M059J (cell line): ENCODE measurements around the gene FHL2. TPM values are rescaled to one million over a fixed set of nuclear protein-coding genes. Genes with fewer than 3 reads are reported as not detected.
A peak's percentile ranks its signal among the peaks of the same experiment; 100 is the strongest.
"Not testable (repeated sequence)": the region's sequence is repeated elsewhere in the genome, so short reads cannot be mapped to it uniquely, and the experiment has no call there.

Experiments
- DNase-seq: peaks from one replicate; pipeline ENCODE4 v3.0.0-alpha.2; 2012; ENCODE audit warnings: low read depth
- total RNA-seq: library from RNA; depleted of rRNA; stranded (reverse); fragments of >200 nt; shearing (Covaris generic); gene quantifications from 2 replicates; pipeline ENCODE4 v1.2.3, GENCODE V29; 2014

FHL2 gene
- total RNA-seq, 1 experiment from 2014 or later: 164 TPM

GRCh38 chr2:105344704-105345345 is 54.0 kb downstream of the FHL2 start:
- DNase-seq: peak; percentile 67

DNA sequence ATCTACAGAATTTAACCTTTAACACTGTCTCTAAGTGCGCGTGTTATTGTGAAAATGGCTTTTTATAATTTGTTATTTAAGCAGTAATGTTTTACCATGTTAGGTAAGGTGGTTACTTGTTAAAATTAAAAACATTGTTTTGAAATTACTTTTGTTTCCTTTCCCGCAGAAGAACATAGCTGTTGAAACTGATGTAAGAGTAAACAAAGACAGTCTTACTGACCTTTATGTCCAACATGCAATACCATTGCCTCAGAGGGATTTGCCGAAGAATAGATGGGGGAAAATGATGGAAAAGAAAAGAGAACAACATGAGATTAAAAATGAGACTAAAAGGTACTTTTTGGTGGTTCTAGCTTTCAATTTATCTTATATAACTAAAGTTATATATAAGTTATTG is 59.4 kb downstream of the FHL2 start:
- DNase-seq: no peak

DNA sequence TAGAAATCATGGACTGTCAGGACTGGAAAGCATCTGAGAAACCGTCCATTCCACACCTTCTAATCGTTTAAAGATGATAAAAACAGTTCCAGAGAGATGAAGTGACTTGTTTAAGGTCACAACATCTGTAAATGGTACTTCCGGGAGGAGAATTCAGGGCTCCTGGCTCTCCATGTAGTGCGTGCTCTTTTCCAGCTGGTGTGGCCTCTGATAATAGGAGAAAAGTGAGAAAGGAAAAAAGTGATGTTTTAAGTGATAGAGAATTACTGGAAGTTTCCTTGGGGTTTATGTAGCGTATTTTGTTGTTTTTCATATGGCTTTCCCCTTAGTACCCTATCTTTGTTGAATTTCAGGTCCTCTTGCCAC is 60.8 kb downstream of the FHL2 start:
- DNase-seq: no peak

GRCh38 chr2:105337122-105338019 is 61.5 kb downstream of the FHL2 start, which contains the start of gene C2orf49:
Gene C2orf49 (plus strand): TSS chr2:105337540. CDS start chr2:105337588, 48 bp downstream.
- peak; percentile 83 for DNase-seq

DNA sequence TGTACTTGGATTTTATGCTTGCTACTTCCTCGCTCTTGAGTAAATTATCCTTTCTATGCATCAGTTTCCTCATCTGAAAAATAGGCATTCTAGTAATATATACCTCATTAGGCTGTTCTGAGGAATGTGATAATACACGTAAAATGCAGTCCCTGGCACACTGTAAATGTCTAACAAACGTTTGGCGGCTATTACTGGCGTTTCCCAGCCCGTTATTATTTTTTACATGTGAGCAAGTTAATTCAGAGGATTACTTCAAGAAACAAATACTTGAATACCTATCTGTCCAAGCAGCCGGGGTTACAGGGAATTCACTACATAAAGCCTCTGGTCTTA is 62.1 kb downstream of the FHL2 start:
- no peak for DNase-seq

GRCh38 chr2:105335469-105335868 is 63.4 kb downstream of the FHL2 start:
- DNase-seq: no peak

- no peak for DNase-seq
Measured at GRCh38 chr2:105334211-105334610, 64.6 kb downstream of the FHL2 start.

GRCh38 chr2:105330681-105331375 is 68.0 kb downstream of the FHL2 start:
- DNase-seq: peak; percentile 37

DNA sequence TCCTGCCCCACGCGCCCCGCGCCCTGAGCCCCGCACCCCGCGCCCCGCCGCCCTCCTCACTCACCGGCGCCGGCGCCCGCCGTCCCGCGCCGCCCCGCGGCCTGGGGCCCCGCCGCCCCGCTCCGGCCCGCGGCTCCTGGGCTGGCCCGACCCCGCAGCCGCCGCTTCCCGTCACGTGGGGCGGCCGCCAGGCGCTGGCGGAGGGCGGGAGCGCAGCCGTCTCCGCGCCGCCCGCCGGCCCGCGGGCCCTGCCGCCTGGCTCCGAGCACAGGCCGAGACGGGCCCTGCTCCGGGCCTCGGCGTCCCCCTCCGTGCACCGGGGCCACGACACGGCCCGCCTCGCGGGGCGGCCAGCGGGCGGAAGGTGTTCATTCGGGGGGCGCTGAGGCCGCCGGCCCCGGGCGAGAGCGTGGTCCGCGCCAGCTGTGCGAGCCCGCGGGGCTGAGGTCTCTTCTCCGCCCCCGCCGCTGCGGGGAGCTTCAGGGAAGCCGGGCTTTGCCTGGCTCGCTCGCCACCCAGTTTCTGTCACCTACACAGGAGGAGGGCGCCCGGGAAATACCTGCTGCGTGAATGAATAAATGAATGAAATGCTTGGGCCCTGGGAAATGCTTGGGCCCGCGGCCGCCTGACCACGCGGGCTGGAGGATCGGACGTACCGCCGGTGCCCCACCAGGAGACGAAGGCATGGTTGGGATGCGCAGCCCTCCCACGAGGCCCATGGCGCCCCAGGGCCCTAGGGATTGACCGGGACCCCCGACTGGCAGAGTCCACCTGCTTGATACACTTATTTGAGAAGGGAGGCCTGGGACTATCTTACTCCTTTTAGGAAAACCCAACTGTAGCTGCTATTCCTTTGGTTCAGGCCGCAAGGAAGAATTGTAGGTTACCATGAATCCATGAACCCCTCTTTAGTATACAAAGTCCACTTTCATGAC is 69.0 kb downstream of the FHL2 start, which contains the start of gene TGFBRAP1:
Gene TGFBRAP1, minus strand, starts transcription at position 175 of the 935 bp plus-strand sequence. CDS start 21,434 bp downstream, outside the sequence.
- DNase-seq: peak; percentile 36

DNA sequence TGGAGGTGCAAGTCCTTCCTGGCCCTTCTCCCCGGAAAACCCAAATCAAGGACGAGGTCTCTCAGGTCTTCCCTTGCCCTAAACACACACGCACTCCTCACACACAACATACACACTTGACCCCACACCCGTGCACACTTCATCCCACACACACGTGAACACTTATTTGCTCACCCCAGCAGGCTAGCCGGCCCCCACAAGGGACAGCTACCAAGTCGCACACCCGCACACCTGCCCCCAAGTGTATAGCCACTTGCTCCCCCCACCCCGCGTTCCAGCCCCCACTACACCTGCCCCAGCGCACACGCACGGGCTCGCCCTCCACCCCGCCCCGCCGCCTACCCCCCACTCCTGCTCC is 69.7 kb downstream of the FHL2 start:
- DNase-seq: no peak

GRCh38 chr2:105328281-105329196 is 70.3 kb downstream of the FHL2 start:
- DNase-seq: peak; percentile 26

DNA sequence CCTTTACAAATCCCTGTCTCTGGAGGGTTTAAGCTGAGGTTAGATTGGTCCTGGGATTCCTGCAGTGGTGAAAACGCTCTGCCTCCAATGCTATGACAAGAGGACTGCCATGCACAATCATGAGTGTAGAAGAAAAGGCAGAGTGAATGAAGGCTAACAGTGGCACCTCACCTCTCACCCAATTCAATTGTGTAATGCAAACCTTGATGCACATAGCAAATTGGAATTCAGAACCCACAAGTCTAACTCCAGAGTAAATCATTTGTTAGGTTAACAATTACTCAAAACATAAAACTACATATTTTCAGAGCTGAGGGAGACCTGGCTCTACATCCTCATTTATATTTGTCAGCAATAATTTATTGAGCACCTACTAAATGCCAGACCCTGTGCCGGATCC is 71.2 kb downstream of the FHL2 start:
- no peak for DNase-seq

- DNase-seq: not testable (repeated sequence)
Measured at GRCh38 chr2:105327271-105327670, 71.6 kb downstream of the FHL2 start.

DNA sequence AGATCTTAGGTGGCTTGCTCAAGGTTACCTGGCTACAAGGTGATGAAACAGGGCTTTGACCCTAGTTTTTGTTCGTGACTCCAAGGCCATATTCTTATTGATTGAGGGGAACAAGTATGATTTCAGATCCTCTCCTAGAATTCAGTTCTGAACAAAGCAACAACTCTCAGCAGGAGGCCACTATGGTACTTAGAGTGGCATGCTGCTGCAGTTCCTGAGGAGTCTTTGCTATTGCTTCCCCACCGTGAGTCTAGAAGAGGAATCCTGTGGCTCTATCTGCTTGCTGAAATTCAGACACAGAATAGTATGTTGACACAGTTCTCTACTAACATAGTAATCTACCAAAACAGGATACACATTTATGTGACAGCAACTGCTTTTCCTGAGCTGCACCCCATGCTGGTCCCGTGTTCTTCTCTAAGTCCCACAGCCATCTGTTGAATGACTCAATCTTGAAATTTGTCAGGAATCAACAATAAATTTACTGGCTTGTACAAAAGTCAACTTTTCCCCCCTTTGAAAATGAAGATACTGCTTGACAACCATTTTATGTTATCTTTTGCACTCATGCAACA is 73.4 kb downstream of the FHL2 start:
- peak; percentile 72 for DNase-seq

- peak; percentile 85 for DNase-seq
Measured at GRCh38 chr2:105324732-105325131, 74.1 kb downstream of the FHL2 start.

DNA sequence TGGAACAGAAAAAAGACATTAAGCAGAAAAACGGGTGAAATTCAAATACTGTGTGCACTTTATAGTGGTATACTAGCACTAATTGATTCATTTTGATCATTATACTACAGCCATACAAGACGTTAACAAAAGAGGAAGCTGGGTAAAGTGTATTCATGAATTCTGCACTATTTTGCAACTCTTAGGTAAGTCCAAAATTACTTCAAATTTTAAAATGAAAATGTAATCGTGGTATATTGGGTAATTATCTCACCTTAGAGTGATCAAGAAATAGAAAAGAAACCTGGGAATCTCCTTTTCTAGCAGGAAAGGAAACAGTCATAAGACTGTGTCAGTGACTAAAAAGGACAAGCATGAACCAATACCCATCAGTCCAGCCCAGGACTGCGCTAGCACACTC is 74.8 kb downstream of the FHL2 start:
- no peak for DNase-seq

GRCh38 chr2:105323111-105323510 is 75.7 kb downstream of the FHL2 start:
- no peak for DNase-seq

- peak; percentile 57 for DNase-seq
Measured at GRCh38 chr2:105321875-105322646, 76.8 kb downstream of the FHL2 start.

DNA sequence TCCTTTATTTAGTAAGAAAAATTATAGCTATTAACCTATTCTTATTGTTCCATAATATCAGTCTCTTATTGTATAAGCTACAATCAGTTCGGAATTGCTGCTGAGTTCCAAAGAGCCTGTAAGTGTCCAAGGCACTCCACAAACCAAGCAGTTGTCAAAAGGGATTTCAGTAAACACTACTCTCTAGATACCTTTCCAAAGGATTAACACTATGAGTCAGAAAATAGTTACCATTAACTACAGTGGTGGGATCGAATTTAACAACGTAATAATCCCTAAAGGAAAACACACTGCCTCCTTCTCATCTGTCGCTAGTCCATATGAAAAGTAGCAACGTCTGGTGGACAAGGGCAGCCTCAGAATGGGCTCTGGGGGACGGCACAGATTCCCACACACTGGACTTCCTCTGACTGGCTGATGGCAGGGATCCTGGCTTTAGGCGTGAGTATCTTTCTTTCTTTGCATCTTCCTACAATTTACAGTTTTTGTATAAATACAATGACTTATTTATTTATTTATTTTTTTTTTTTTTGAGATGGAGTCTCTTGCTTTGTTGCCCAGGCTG is 78.1 kb downstream of the FHL2 start:
- peak; percentile 27 for DNase-seq
